ENCODE measurements around the gene AADACL4. TPM values are rescaled to one million over a fixed set of nuclear protein-coding genes. Genes with fewer than 3 reads are reported as not detected.

Gene AADACL4
- total and polyA plus RNA-seq, 9 of the 15 experiments (the other 6 are each of a cell fraction or from before 2014, with no cell fraction given) = not detected

DNA sequence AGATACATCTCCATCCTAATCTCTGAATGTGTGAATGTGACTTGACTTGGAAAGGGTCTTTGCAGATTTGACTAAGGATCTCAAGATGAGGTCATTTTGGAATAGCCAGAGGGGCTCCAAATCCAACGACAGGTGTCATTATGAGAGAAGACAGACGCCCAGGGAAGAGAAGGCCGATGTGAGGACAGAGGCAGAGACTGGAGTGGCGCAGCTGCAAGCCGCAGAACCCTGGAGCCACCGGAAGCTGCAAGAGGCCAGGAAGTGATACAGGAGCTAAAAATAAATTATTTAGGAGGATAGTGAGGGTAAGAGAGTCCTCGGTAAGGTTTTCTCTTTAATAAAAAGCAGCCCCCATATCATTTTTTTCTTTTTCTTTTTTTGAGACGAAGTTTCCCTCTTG is 9.7 kb upstream of the AADACL4 start:
- Histone ChIP-seq H3K9me1 (ENCODE audit: control insufficient read depth, insufficient read depth, low read length) (no peaks in the 10 kb centered on the region), H3K9ac (ENCODE audit: insufficient read depth in 1 of 2, low read depth in 2 of 2, low read length in 2 of 2) (no peak overlapping the region), H3K4me2 (ENCODE audit: insufficient read depth, low read length) (no peak overlapping the region), H2AFZ (ENCODE audit: low read depth, low read length) (0 out of 2 replicates have a peak overlapping the region, but pooled peaks have one; percentile 5), H3K4me1 (replicated peaks in 1 of 2; ENCODE audit: control insufficient read depth in 2 of 2, insufficient read depth in 2 of 2, low read length in 2 of 2) (peaks cover 3 to 11% of the 10 kb centered on the region in 2 experiments; a peak in 4 of 5 replicates), H3K36me3 (ENCODE audit: control insufficient read depth, insufficient read depth, low read length) (no peaks in the 10 kb centered on the region), H3K4me3 (no peak overlapping the region), H4K20me1 (replicated peaks; ENCODE audit: control insufficient read depth, insufficient read depth, low read length) (no peaks in the 10 kb centered on the region), H3K27me3 (ENCODE audit: control insufficient read depth in 2 of 2, insufficient read depth in 2 of 2, low read length in 2 of 2) (peaks cover 2 to 14% of the 10 kb centered on the region in 2 experiments; a peak in 2 of 5 replicates), H3K79me2 (ENCODE audit: control insufficient read depth, insufficient read depth, low read length) (no peaks in the 10 kb centered on the region), H3K9me3 (replicated peaks; ENCODE audit: control insufficient read depth, insufficient read depth, low read depth, low read length) (0 out of 2 replicates have a peak, but pooled peaks cover 1% of the 10 kb centered on the region), H3K27ac (ENCODE audit: extremely low read depth, low read depth, low read length) (no peak overlapping the region)
- ChIA-PET CTCF (ENCODE audit: low intra/inter-chr PET ratio) (no interaction called here), POLR2A (interaction anchor here (0.6 to 1.0 kb wide), 2 partner anchors 16 to 22 kb away, joined by 3 read pairs; partner anchors contain the start of gene DHRS3)
- in situ Hi-C loops (cut with MboI) (no loop called here), intact Hi-C loops (cut with micrococcal nuclease) (no loop called here)
- no peak for ATAC-seq
- FAIRE-seq = no peak
- TF ChIP-seq XRCC5 (IDR thresholded peaks at IDR 0.05; ENCODE audit: low read depth, low read length) (no peak), PHB2 (IDR thresholded peaks at IDR 0.05; ENCODE audit: low read depth) (no peak), CREB1 (IDR thresholded peaks at IDR 0.05) (no peak), CREB1 (CRISPR knock-in tag; IDR thresholded peaks at IDR 0.05) (no peak), NFXL1 (CRISPR knock-in tag; IDR thresholded peaks at IDR 0.05) (no peak), XRCC4 (IDR thresholded peaks at IDR 0.05; ENCODE audit: extremely low read depth, insufficient read depth, insufficient read length) (no peak), RBM39 (optimal IDR thresholded peaks at IDR 0.05; ENCODE audit: low read depth, low read length) (no peak)
- TF ChIP-seq, protein P1, sequence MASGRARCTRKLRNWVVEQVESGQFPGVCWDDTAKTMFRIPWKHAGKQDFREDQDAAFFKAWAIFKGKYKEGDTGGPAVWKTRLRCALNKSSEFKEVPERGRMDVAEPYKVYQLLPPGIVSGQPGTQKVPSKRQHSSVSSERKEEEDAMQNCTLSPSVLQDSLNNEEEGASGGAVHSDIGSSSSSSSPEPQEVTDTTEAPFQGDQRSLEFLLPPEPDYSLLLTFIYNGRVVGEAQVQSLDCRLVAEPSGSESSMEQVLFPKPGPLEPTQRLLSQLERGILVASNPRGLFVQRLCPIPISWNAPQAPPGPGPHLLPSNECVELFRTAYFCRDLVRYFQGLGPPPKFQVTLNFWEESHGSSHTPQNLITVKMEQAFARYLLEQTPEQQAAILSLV (tag; IDR thresholded peaks at IDR 0.05) = no peak
- TF ChIP-seq, protein P2, sequence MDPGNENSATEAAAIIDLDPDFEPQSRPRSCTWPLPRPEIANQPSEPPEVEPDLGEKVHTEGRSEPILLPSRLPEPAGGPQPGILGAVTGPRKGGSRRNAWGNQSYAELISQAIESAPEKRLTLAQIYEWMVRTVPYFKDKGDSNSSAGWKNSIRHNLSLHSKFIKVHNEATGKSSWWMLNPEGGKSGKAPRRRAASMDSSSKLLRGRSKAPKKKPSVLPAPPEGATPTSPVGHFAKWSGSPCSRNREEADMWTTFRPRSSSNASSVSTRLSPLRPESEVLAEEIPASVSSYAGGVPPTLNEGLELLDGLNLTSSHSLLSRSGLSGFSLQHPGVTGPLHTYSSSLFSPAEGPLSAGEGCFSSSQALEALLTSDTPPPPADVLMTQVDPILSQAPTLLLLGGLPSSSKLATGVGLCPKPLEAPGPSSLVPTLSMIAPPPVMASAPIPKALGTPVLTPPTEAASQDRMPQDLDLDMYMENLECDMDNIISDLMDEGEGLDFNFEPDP (CRISPR knock-in tag; IDR thresholded peaks at IDR 0.05) = no peak
- no TSS peak for BruUV-seq (replicated peaks)
- WGBS (ENCODE audit: insufficient coverage, low coverage, missing lambda C conversion rate) = 46% methylated on average over 8 of the region's 8 CpGs
- no peak for DNase-seq (ENCODE audit: extremely low read depth in 1 of 4, low spot score in 3 of 4)

Measured in K562 (cell line).